ENCODE results near the gene NLRP10.

DNA sequence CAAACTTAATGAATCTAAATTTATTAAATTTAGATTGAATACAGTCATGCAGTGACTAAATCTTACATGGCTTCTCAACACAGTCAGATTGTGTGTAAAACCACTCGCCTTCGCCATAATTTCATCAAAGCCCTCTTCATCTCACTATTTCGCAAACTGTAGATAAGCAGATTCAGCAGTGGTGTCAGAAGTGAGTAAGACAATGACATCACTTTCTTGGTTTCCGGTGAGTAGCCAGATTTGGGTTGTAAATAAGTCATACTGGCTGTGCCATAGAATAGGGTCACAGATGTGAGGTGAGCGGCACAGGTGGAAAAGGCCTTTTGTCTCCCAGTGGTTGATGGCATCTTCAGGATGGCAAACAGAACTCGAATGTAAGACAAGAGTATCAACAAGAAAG is 37.6 kb downstream of the NLRP10 start:
- TF ChIP-seq, protein P1, sequence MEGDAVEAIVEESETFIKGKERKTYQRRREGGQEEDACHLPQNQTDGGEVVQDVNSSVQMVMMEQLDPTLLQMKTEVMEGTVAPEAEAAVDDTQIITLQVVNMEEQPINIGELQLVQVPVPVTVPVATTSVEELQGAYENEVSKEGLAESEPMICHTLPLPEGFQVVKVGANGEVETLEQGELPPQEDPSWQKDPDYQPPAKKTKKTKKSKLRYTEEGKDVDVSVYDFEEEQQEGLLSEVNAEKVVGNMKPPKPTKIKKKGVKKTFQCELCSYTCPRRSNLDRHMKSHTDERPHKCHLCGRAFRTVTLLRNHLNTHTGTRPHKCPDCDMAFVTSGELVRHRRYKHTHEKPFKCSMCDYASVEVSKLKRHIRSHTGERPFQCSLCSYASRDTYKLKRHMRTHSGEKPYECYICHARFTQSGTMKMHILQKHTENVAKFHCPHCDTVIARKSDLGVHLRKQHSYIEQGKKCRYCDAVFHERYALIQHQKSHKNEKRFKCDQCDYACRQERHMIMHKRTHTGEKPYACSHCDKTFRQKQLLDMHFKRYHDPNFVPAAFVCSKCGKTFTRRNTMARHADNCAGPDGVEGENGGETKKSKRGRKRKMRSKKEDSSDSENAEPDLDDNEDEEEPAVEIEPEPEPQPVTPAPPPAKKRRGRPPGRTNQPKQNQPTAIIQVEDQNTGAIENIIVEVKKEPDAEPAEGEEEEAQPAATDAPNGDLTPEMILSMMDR (conservative IDR thresholded peaks at IDR 0.05) = no peak
- no peak for TF ChIP-seq EZH2 (IDR thresholded peaks at IDR 0.05; ENCODE audit: low read depth)

Measured in PC-9 (cell line).